GM23248 (cell line): Measurements from ENCODE around the gene DYNC2H1. TPM values are rescaled to one million over a fixed set of nuclear protein-coding genes. Genes with fewer than 3 reads are reported as not detected.
A peak's percentile ranks its signal among the peaks of the same experiment; 100 is the strongest.

ENCODE experiments used
- DNase-seq: peaks from one replicate; pipeline ENCODE4 v3.0.0-alpha.2; 2015
- H2AFZ ChIP-seq: fragments of 200-600 bp; sonication (generic); 2 replicates; pipeline ENCODE4 v1.6.1; 2016; ENCODE audit warnings: antibody characterized with exemption
- H3F3A ChIP-seq: fragments of 200-600 bp; sonication (generic); 2 replicates; pipeline ENCODE4 v1.6.1; 2016; ENCODE audit warnings: mild to moderate bottlenecking, antibody characterized with exemption, mixed run types; ENCODE audit not compliant: insufficient read depth
- H3K27ac ChIP-seq: fragments of 200-600 bp; sonication (generic); 2 replicates; pipeline ENCODE4 v1.5.1; 2016; ENCODE audit warnings: mild to moderate bottlenecking
- H3K27me3 ChIP-seq: fragments of 200-600 bp; sonication (generic); replicated peaks from 2 replicates; pipeline ENCODE4 v1.6.1; 2016; ENCODE audit warnings: mild to moderate bottlenecking; ENCODE audit not compliant: insufficient read depth
- H3K36me3 ChIP-seq: fragments of 200-600 bp; sonication (generic); 2 replicates; pipeline ENCODE4 v1.6.1; 2016; ENCODE audit warnings: low read depth, mild to moderate bottlenecking
- H3K4me1 ChIP-seq: fragments of 200-600 bp; sonication (generic); 2 replicates; pipeline ENCODE4 v1.6.1; 2016; ENCODE audit warnings: mild to moderate bottlenecking; ENCODE audit not compliant: insufficient read depth
- H3K4me2 ChIP-seq: fragments of 200-600 bp; sonication (generic); one replicate; pipeline ENCODE4 v1.6.1; 2016; ENCODE audit warnings: mild to moderate bottlenecking; ENCODE audit not compliant: unreplicated experiment
- H3K4me3 ChIP-seq: fragments of 200-600 bp; sonication (generic); 2 replicates; pipeline ENCODE4 v1.5.1; 2016; ENCODE audit warnings: mild to moderate bottlenecking
- H3K79me2 ChIP-seq: fragments of 200-600 bp; sonication (generic); 2 replicates; pipeline ENCODE4 v1.6.1; 2016; ENCODE audit warnings: mild to moderate bottlenecking; ENCODE audit not compliant: insufficient read depth
- H3K9ac ChIP-seq: fragments of 200-600 bp; sonication (generic); 2 replicates; pipeline ENCODE4 v1.6.1; 2016; ENCODE audit warnings: mild to moderate bottlenecking
- H3K9me2 ChIP-seq: fragments of 200-600 bp; sonication (generic); 2 replicates; pipeline ENCODE4 v1.6.1; 2016; ENCODE audit warnings: mixed run types, mild to moderate bottlenecking, moderate library complexity; ENCODE audit not compliant: insufficient read depth
- H3K9me3 ChIP-seq: fragments of 200-600 bp; sonication (generic); one replicate; pipeline ENCODE4 v1.6.1; 2017; ENCODE audit warnings: low read depth
- H4K20me1 ChIP-seq: fragments of 200-600 bp; sonication (generic); 2 replicates; pipeline ENCODE4 v1.6.0; 2016; ENCODE audit not compliant: insufficient read depth
- EZH2 ChIP-seq: fragments of 200-600 bp; sonication (generic); IDR thresholded peaks from 2 replicates; pipeline ENCODE4 v1.6.1; 2018; ENCODE audit warnings: antibody characterized with exemption, mild to moderate bottlenecking; ENCODE audit not compliant: insufficient read depth, poor library complexity, severe bottlenecking
- EZH2phosphoT487 ChIP-seq: fragments of 200-600 bp; sonication (generic); IDR thresholded peaks from 2 replicates; pipeline ENCODE4 v1.6.1; 2018; ENCODE audit warnings: antibody characterized with exemption, moderate library complexity, mild to moderate bottlenecking, low read depth; ENCODE audit not compliant: insufficient read depth
- WGBS, 2 experiments: methylation state at CpG; one replicate each; pipeline ENCODE4 v1.1.6; 2015 to 2017; ENCODE audit warnings: low lambda C conversion rate in 2 of 2, low coverage in 1 of 2; ENCODE audit errors: missing lambda C conversion rate in 2 of 2; 5-methylcytosine and 5-hydroxymethylcytosine counted together
- in situ Hi-C: fragments of 300-500 bp; cut with MboI; formaldehyde crosslinking; loops from 2 replicates; pipeline ENCODE4 v1.15.0; 2020
- polyA plus RNA-seq: library from polyadenylated mRNA; unstranded; fragments of >200 nt; fragmentation: Nextera tagmentation; extraction: Ambion mirVana; gene quantifications from 2 replicates; pipeline ENCODE4 v1.2.1, GENCODE V29; 2016
- total RNA-seq: library from RNA; depleted of rRNA; stranded (reverse); fragments of >200 nt; shearing (Covaris generic); gene quantifications from 2 replicates; pipeline ENCODE4 v1.2.3, GENCODE V29; 2014

The DYNC2H1 gene
- total and polyA plus RNA-seq, 2 experiments from 2014 or later = 9.3 to 27.0 TPM

- Histone ChIP-seq H3K27ac (no peak overlapping the region), H3F3A (no peaks in the 10 kb centered on the region), H3K4me1 (no peaks in the 10 kb centered on the region), H3K9ac (no peak overlapping the region), H2AFZ (no peak overlapping the region), H3K4me2 (no peak overlapping the region), H3K36me3 (no peaks in the 10 kb centered on the region), H3K27me3 (no peaks in the 10 kb centered on the region), H4K20me1 (no peaks in the 10 kb centered on the region), H3K9me2 (no peaks in the 10 kb centered on the region), H3K4me3 (no peak overlapping the region), H3K79me2 (no peaks in the 10 kb centered on the region), H3K9me3 (no peaks in the 10 kb centered on the region)
- DNase-seq = no peak
- TF ChIP-seq EZH2phosphoT487 (no peak), EZH2 (no peak)
- in situ Hi-C loops = no loop called here
- WGBS, 2 experiments = 92 to 100% methylated on average over 9 of the region's 9 CpGs
Measured at GRCh38 chr11:103266167-103266831, 157.1 kb downstream of the DYNC2H1 start.

DNA sequence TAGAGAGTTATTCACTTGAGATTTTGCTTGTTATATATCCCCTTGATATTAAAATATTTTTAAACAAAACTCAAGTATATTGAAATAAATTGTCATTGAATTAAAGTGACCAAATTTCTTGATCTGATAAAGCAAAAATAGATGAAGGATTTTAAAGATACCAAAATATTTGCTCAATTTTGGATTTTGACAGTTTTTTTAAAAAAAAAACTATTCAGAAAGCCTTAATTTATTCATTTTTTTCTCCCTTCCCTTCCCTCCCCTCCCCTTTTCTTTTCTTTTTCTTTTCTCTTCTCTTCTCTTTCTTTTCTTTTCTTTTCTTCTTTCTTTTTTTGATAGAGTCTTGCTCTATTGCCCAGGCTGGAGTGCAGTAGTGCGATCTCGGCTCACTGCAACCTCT is 163.7 kb downstream of the DYNC2H1 start:
- H3K9me3 ChIP-seq = no peaks in the 10 kb centered on the region
- H3K27me3 ChIP-seq = no peaks in the 10 kb centered on the region
- H3K27ac ChIP-seq = no peak overlapping the region
- H3K79me2 ChIP-seq = no peaks in the 10 kb centered on the region
- whole genome bisulfite sequencing, 2 experiments = 94 to 100% methylated on average over 2 of the region's 2 CpGs
- no peaks in the 10 kb centered on the region for H3K9me2 ChIP-seq
- H3F3A ChIP-seq = no peaks in the 10 kb centered on the region
- H2AFZ ChIP-seq = no peak overlapping the region
- no peak for TF ChIP-seq EZH2phosphoT487
- TF ChIP-seq EZH2 = no peak
- no peak for DNase-seq
- H3K4me3 ChIP-seq = no peak overlapping the region
- no peaks in the 10 kb centered on the region for H4K20me1 ChIP-seq
- in situ Hi-C loops = no loop called here
- H3K4me2 ChIP-seq = no peak overlapping the region
- H3K9ac ChIP-seq = no peak overlapping the region
- no peaks in the 10 kb centered on the region for H3K4me1 ChIP-seq
- 0 out of 2 replicates have a peak, but pooled peaks cover 5% of the 10 kb centered on the region for H3K36me3 ChIP-seq

DNA sequence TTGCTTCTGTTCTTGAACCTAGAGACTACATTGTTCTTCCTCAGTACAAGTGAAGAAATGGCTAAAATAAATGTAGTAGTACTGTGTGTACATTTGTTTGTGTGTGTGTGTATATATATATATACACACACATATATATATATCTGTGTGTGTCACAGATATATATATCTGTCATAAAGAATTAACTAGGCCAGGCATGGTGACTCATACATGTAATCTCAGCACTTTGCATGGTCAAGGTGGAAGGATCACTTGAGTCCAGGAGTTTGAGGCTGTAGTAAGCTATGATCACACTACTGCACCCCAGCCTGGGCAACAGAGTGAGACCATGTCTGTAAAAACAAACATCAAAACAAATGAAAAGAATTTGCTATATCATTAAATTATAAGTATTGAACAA is 164.8 kb downstream of the DYNC2H1 start:
- no peaks in the 10 kb centered on the region for H3K9me3 ChIP-seq
- 0 out of 2 replicates have a peak, but pooled peaks cover under 1% of the 10 kb centered on the region for H3K4me1 ChIP-seq
- in situ Hi-C loops = no loop called here

GRCh38 chr11:103279821-103280220 is 170.6 kb downstream of the DYNC2H1 start:
- peak; percentile 23 for DNase-seq
- in situ Hi-C loops = no loop called here
- Histone ChIP-seq H3F3A (peaks cover 13% of the 10 kb centered on the region), H4K20me1 (no peaks in the 10 kb centered on the region), H2AFZ (no peak overlapping the region), H3K9me3 (no peaks in the 10 kb centered on the region), H3K27ac (no peak overlapping the region), H3K27me3 (no peaks in the 10 kb centered on the region), H3K4me2 (no peak overlapping the region), H3K9ac (no peak overlapping the region), H3K4me1 (peaks cover 27% of the 10 kb centered on the region), H3K4me3 (no peak overlapping the region), H3K9me2 (no peaks in the 10 kb centered on the region), H3K36me3 (no peaks in the 10 kb centered on the region), H3K79me2 (no peaks in the 10 kb centered on the region)
- TF ChIP-seq EZH2phosphoT487 (no peak), EZH2 (no peak)

More for the DNA sequence above, 164.8 kb downstream of the DYNC2H1 start:
- Histone ChIP-seq H2AFZ (no peak overlapping the region), H3K36me3 (0 out of 2 replicates have a peak, but pooled peaks cover 5% of the 10 kb centered on the region), H3K4me3 (no peak overlapping the region), H4K20me1 (no peaks in the 10 kb centered on the region), H3K27me3 (no peaks in the 10 kb centered on the region), H3K79me2 (no peaks in the 10 kb centered on the region), H3F3A (no peaks in the 10 kb centered on the region), H3K9ac (no peak overlapping the region), H3K9me2 (no peaks in the 10 kb centered on the region), H3K27ac (no peak overlapping the region), H3K4me2 (no peak overlapping the region)
- no peak for TF ChIP-seq EZH2phosphoT487
- TF ChIP-seq EZH2 = no peak
- no peak for DNase-seq

DNA sequence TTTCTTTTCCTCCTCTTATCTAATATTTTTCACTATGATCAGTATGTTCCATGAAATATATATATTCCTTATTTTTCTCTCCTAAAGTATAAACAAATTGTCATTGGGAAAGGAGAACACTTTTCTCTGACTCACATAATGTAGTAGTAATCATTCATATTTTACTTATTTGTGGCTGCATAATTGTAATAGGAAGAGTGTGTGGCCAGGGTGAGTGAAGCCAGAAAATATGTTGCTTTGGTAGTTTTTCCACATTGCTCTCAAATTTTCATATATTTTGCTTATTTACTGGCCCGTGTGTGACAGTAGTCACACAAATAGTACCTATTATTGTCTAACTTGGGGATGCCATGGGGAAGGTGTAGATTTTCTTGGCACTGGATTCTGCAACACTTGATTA is 172.1 kb downstream of the DYNC2H1 start:
- Histone ChIP-seq H3K4me1 (peaks cover 27% of the 10 kb centered on the region), H3K36me3 (0 out of 2 replicates have a peak, but pooled peaks cover 3% of the 10 kb centered on the region), H3K9ac (no peak overlapping the region), H3K27me3 (no peaks in the 10 kb centered on the region), H4K20me1 (no peaks in the 10 kb centered on the region), H3K9me3 (no peaks in the 10 kb centered on the region), H3K27ac (no peak overlapping the region), H3K4me3 (no peak overlapping the region), H3K79me2 (no peaks in the 10 kb centered on the region), H2AFZ (no peak overlapping the region), H3K9me2 (no peaks in the 10 kb centered on the region), H3F3A (peaks cover 13% of the 10 kb centered on the region), H3K4me2 (no peak overlapping the region)
- WGBS, 2 experiments = 64 to 93% methylated on average over 1 of the region's 1 CpG
- DNase-seq = peak; percentile 38
- in situ Hi-C loops = no loop called here
- no peak for TF ChIP-seq EZH2
- TF ChIP-seq EZH2phosphoT487 = no peak
